ENCODE measurements around the gene GGA1.

The GGA1 gene

DNA sequence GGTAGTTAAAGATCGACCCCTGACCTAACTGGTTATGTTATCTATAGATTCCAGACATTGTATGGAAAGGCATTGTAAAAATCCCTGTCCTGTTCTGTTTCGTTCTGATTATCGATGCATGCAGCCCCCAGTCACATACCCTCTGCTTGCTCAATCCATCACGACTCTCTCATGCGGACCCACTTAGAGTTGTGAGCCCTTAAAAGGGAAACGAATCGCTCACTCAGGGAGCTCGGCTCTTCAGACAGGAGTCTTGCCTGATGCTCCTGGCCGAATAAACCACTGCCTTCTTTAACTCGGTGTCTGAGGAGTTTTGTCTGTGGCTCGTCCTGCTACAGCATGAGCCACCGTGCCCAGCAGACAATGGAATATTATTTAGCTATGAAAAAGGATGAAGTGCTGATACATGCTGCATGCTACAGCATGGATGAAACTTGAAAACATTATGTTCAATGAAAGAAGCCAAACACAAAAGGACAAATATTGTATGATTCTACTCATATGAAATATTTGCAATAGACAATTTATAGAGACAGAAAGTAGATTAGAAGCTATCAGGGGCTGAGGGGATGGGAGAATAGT is 16.7 kb upstream of the GGA1 start:
- Histone ChIP-seq H3K9ac (ENCODE audit: low read length) (peak overlapping the region; percentile 48), H3K27me3 (ENCODE audit: low read depth, low read length) (no peaks in the 10 kb centered on the region), H3K79me2 (ENCODE audit: low read length) (no peaks in the 10 kb centered on the region), H3K4me2 (ENCODE audit: low read length) (peak overlapping the region; percentile 72), H3K27ac (ENCODE audit: low read length) (peak overlapping the region; percentile 42), H3K4me3 (ENCODE audit: low read length) (peak overlapping the region; percentile 73), H3K36me3 (replicated peaks; ENCODE audit: low read depth, low read length) (no peaks in the 10 kb centered on the region), H4K20me1 (ENCODE audit: insufficient read depth, low read length) (no peaks in the 10 kb centered on the region), H2AFZ (ENCODE audit: low read depth, low read length) (peak overlapping the region; percentile 71), H3K9me3 (ENCODE audit: insufficient read depth, low read length) (no peaks in the 10 kb centered on the region), H3K4me1 (ENCODE audit: low read length) (peaks cover 40% of the 10 kb centered on the region)
- TF ChIP-seq EZH2phosphoT487 (IDR thresholded peaks at IDR 0.05; ENCODE audit: low read depth), result no peak
- TF ChIP-seq, protein P1, sequence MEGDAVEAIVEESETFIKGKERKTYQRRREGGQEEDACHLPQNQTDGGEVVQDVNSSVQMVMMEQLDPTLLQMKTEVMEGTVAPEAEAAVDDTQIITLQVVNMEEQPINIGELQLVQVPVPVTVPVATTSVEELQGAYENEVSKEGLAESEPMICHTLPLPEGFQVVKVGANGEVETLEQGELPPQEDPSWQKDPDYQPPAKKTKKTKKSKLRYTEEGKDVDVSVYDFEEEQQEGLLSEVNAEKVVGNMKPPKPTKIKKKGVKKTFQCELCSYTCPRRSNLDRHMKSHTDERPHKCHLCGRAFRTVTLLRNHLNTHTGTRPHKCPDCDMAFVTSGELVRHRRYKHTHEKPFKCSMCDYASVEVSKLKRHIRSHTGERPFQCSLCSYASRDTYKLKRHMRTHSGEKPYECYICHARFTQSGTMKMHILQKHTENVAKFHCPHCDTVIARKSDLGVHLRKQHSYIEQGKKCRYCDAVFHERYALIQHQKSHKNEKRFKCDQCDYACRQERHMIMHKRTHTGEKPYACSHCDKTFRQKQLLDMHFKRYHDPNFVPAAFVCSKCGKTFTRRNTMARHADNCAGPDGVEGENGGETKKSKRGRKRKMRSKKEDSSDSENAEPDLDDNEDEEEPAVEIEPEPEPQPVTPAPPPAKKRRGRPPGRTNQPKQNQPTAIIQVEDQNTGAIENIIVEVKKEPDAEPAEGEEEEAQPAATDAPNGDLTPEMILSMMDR (IDR thresholded peaks at IDR 0.05; ENCODE audit: low read depth, low read length), result no peak

DNA sequence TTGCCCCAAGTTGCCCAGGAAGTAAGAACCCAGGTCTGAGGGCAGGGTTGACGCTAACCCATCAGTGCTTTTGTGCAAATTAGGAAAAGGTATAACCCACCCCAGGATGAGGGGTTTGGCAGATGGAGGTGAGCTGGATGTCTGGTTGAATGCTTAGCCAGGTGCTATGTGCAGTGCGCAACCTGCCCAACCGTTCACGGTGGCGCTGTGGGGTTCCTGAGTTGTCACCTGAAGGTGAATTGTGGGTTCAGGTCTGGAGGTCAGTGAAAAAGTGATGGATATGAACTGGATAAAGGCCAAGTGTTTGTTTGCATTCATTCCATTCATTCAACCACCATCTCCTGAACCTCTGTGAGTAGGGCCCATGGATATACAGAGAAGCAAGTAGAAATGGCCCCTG is 14.4 kb upstream of the GGA1 start:
- no peaks in the 10 kb centered on the region for H3K79me2 ChIP-seq (ENCODE audit: low read length)
- H3K4me1 ChIP-seq (ENCODE audit: low read length), result peaks cover 31% of the 10 kb centered on the region
- no peaks in the 10 kb centered on the region for H4K20me1 ChIP-seq (ENCODE audit: insufficient read depth, low read length)
- no peaks in the 10 kb centered on the region for H3K36me3 ChIP-seq (replicated peaks; ENCODE audit: low read depth, low read length)
- H3K27ac ChIP-seq (ENCODE audit: low read length), result no peak overlapping the region
- H3K4me2 ChIP-seq (ENCODE audit: low read length), result no peak overlapping the region
- no peak for TF ChIP-seq EZH2phosphoT487 (IDR thresholded peaks at IDR 0.05; ENCODE audit: low read depth)
- TF ChIP-seq, protein P1 (IDR thresholded peaks at IDR 0.05; ENCODE audit: low read depth, low read length), result peak; percentile 38; the same call in 1 of the 2 replicates
- no peaks in the 10 kb centered on the region for H3K9me3 ChIP-seq (ENCODE audit: insufficient read depth, low read length)
- no peaks in the 10 kb centered on the region for H3K27me3 ChIP-seq (ENCODE audit: low read depth, low read length)
- no peak overlapping the region for H2AFZ ChIP-seq (ENCODE audit: low read depth, low read length)
- no peak overlapping the region for H3K4me3 ChIP-seq (ENCODE audit: low read length)
- no peak overlapping the region for H3K9ac ChIP-seq (ENCODE audit: low read length)

DNA sequence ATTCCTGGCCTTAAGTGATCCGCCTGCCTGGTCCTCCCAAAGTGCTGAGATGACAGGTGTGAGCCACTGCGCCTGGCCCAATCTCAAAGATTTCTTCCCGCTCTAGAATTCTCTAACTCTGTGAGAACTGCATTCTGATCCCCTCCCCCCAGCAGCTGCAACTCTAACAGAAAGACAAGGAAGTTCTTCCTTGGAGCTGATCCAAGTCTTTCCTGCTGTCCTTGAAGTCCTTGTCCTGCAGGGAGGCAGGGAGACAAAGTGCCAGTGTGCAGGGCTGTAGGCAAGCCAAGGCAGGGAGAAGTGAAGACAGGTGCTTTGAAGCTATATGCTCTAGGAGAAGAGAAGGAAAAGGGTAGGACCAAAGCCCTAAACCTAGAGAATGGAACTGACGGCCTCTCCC is 9.5 kb upstream of the GGA1 start:
- Histone ChIP-seq H3K36me3 (replicated peaks; ENCODE audit: low read depth, low read length) (no peaks in the 10 kb centered on the region), H3K4me1 (ENCODE audit: low read length) (peaks cover 4% of the 10 kb centered on the region; the same call in 1 of the 2 replicates), H3K9ac (ENCODE audit: low read length) (no peak overlapping the region), H3K27ac (ENCODE audit: low read length) (no peak overlapping the region), H3K4me2 (ENCODE audit: low read length) (no peak overlapping the region), H3K4me3 (ENCODE audit: low read length) (no peak overlapping the region), H3K27me3 (ENCODE audit: low read depth, low read length) (peaks cover 12% of the 10 kb centered on the region; the same call in 1 of the 2 replicates), H3K79me2 (ENCODE audit: low read length) (no peaks in the 10 kb centered on the region), H4K20me1 (ENCODE audit: insufficient read depth, low read length) (no peaks in the 10 kb centered on the region), H3K9me3 (ENCODE audit: insufficient read depth, low read length) (no peaks in the 10 kb centered on the region), H2AFZ (ENCODE audit: low read depth, low read length) (no peak overlapping the region)
- TF ChIP-seq EZH2phosphoT487 (IDR thresholded peaks at IDR 0.05; ENCODE audit: low read depth), result no peak
- TF ChIP-seq, protein P1 (IDR thresholded peaks at IDR 0.05; ENCODE audit: low read depth, low read length), result no peak

DNA sequence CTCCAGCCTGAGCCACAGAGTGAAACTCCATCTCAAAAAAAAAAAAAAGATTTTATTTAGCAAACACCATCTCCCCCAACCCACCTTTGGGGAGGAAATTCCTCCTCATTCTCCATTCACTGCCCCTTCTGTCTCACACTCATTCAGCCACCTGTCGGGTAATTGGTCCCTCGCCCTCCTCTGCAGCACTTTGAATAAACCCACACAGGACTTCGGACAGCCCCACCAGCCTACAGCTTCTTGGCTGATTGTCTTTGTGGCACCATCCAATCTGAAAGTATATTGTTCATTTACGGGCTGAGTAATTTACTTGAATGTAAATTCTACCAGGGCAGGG is 7.5 kb upstream of the GGA1 start:
- H3K4me1 ChIP-seq (ENCODE audit: low read length), result peaks cover 4% of the 10 kb centered on the region; the same call in 1 of the 2 replicates
- H2AFZ ChIP-seq (ENCODE audit: low read depth, low read length), result 0 out of 2 replicates have a peak overlapping the region, but pooled peaks have one; percentile 46
- H3K36me3 ChIP-seq (replicated peaks; ENCODE audit: low read depth, low read length), result no peaks in the 10 kb centered on the region
- TF ChIP-seq, protein P1 (IDR thresholded peaks at IDR 0.05; ENCODE audit: low read depth, low read length), result no peak
- no peak for TF ChIP-seq EZH2phosphoT487 (IDR thresholded peaks at IDR 0.05; ENCODE audit: low read depth)
- H3K4me3 ChIP-seq (ENCODE audit: low read length), result peak overlapping the region; percentile 29; the same call in 1 of the 2 replicates
- H3K4me2 ChIP-seq (ENCODE audit: low read length), result peak overlapping the region; percentile 31
- H3K27ac ChIP-seq (ENCODE audit: low read length), result no peak overlapping the region
- no peaks in the 10 kb centered on the region for H3K9me3 ChIP-seq (ENCODE audit: insufficient read depth, low read length)
- H3K27me3 ChIP-seq (ENCODE audit: low read depth, low read length), result peaks cover 24% of the 10 kb centered on the region
- H3K79me2 ChIP-seq (ENCODE audit: low read length), result no peaks in the 10 kb centered on the region
- no peaks in the 10 kb centered on the region for H4K20me1 ChIP-seq (ENCODE audit: insufficient read depth, low read length)
- no peak overlapping the region for H3K9ac ChIP-seq (ENCODE audit: low read length)
